ENCODE measurements around the gene SNED1. TPM values are rescaled to one million over a fixed set of nuclear protein-coding genes. Genes with fewer than 3 reads are reported as not detected.
"Not testable (repeated sequence)": the region's sequence is repeated elsewhere in the genome, so short reads cannot be mapped to it uniquely, and the experiment has no call there.

SNED1 gene
- total and polyA plus RNA-seq, 12 donors = 3.9 to 12.7 (median 6.3) TPM

GRCh38 chr2:241091201-241091600, 92.8 kb downstream of the SNED1 start:
- 79 to 81% methylated on average over 10 of the region's 10 CpGs for WGBS, 2 donors
- no peak for DNase-seq
- H3K27ac ChIP-seq = no peak overlapping the region
- H3K4me3 ChIP-seq = no peak overlapping the region
- H3K27me3 ChIP-seq = no peaks in the 10 kb centered on the region
- H3K4me1 ChIP-seq = no peaks in the 10 kb centered on the region
- no peak for ATAC-seq
- H3K9me3 ChIP-seq = no peaks in the 10 kb centered on the region
- TF ChIP-seq, protein P1, sequence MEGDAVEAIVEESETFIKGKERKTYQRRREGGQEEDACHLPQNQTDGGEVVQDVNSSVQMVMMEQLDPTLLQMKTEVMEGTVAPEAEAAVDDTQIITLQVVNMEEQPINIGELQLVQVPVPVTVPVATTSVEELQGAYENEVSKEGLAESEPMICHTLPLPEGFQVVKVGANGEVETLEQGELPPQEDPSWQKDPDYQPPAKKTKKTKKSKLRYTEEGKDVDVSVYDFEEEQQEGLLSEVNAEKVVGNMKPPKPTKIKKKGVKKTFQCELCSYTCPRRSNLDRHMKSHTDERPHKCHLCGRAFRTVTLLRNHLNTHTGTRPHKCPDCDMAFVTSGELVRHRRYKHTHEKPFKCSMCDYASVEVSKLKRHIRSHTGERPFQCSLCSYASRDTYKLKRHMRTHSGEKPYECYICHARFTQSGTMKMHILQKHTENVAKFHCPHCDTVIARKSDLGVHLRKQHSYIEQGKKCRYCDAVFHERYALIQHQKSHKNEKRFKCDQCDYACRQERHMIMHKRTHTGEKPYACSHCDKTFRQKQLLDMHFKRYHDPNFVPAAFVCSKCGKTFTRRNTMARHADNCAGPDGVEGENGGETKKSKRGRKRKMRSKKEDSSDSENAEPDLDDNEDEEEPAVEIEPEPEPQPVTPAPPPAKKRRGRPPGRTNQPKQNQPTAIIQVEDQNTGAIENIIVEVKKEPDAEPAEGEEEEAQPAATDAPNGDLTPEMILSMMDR (IDR thresholded peaks at IDR 0.05) = no peak
- H3K36me3 ChIP-seq = peaks cover 0 to 100% (median 71%) of the 10 kb centered on the region in 9 donors
- intact Hi-C loops (cut with DNase I) = loop anchor here in 1 of 10 donors (10.0 kb wide), 1 partner anchor 134 kb away; no protein-coding TSS in a partner anchor

- Histone ChIP-seq H3K27me3 (no peaks in the 10 kb centered on the region), H3K4me3 (no peak overlapping the region), H3K9me3 (no peaks in the 10 kb centered on the region), H3K27ac (no peak overlapping the region), H3K36me3 (peaks cover 0 to 100% (median 64%) of the 10 kb centered on the region in 9 donors), H3K4me1 (no peaks in the 10 kb centered on the region)
- DNase-seq (no peak), ATAC-seq (no peak)
- intact Hi-C loops (cut with DNase I) = loop anchor here in 1 of 10 donors (10.0 kb wide), 1 partner anchor 133 kb away; no protein-coding TSS in a partner anchor
- 91 to 92% methylated on average over 22 of the region's 22 CpGs for WGBS, 2 donors
- TF ChIP-seq, protein P1 (IDR thresholded peaks at IDR 0.05) = no peak
Observed at GRCh38 chr2:241091734-241092445, 93.5 kb downstream of the SNED1 start.

DNA sequence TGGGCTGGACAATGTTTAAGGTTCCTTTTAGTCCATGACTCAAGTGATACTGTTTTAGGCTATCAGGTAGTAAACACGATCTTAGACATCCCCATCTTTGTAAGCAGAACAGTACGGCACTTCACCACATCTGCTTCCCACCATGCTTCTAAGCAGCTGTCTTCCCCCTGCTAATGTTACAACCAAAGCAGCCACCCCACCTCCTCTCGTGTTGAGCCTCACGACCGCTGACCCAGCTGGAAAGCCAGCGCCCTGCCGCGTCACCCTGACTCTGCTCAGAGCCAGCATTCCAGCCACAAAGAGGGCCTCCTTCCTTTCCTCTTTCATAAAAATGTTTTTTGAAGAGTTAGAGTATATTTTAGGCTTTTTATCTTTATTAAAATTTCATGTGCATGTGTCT, 94.3 kb downstream of the SNED1 start:
- Histone ChIP-seq H3K27me3 (no peaks in the 10 kb centered on the region), H3K4me1 (no peaks in the 10 kb centered on the region), H3K9me3 (no peaks in the 10 kb centered on the region), H3K4me3 (no peak overlapping the region), H3K27ac (no peak overlapping the region), H3K36me3 (peaks cover 0 to 100% (median 64%) of the 10 kb centered on the region in 9 donors)
- 84 to 89% methylated on average over 8 of the region's 8 CpGs for WGBS, 2 donors
- TF ChIP-seq, protein P1 (IDR thresholded peaks at IDR 0.05) = no peak
- intact Hi-C loops (cut with DNase I) = loop anchor here in 1 of 10 donors (10.0 kb wide), 1 partner anchor 132 kb away; no protein-coding TSS in a partner anchor
- DNase-seq = no peak
- no peak for ATAC-seq

- peaks cover 0 to 100% (median 64%) of the 10 kb centered on the region in 9 donors for H3K36me3 ChIP-seq
- not testable (repeated sequence) for ATAC-seq, H3K9me3 ChIP-seq, H3K27ac ChIP-seq, DNase-seq, H3K27me3 ChIP-seq, H3K4me3 ChIP-seq, H3K4me1 ChIP-seq
- intact Hi-C loops (cut with DNase I) = loop anchor here in 1 of 10 donors (10.0 kb wide), 1 partner anchor 132 kb away; no protein-coding TSS in a partner anchor
- WGBS, 2 donors = 86 to 90% methylated on average over 10 of the region's 10 CpGs
Observed at GRCh38 chr2:241093133-241093781, 94.8 kb downstream of the SNED1 start.
